ENCODE data around the gene PSMB3.

Gene PSMB3

DNA sequence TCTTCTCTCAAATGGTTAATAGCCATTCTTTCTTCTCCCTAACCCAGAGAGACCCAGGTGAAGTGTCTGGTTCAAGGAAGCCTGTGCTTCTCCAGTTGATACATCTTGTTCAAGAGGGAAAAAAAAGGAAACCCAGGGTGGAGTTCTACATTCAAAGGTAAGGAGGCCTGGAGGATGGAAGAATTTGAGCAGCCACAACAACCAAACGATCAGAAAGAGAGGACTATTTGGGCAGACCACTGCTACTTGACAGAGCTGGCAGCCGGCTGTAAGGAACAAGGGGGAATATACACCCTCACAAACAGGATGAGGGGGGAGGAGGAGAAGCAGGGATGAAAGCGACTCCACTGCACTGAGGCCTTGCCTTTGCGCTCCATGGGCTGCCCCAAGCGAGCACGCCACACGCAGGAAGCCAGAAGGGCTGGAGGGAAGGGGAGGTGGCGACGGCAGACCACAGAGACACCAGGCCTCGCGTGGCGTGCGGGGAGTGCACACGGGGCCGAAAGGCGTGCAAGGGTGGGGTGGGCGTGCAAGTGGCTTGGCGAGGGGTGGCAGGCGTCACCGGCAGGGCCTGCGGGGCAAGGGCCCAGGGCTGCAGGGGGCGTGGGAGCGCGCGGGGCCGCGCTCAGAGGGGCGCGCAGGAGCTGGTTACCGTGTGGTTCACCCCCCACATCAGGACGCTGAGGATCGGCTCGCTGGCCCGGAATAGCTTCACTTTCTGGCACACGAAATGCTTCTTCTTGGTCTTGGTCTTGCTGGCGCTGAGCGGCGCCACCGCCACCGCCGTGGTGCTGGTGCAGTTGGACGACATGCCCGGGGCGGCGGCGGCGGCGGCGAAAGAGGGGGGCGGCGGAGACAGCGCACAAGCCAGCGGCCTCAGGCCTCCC lies 46.3 kb downstream of the PSMB3 start:
- TF ChIP-seq SIN3A (IDR thresholded peaks at IDR 0.05; ENCODE audit: borderline replicate concordance, insufficient read depth, low read length) (0 out of 2 replicates have a peak, but pooled peaks have one; percentile 64), POLR2AphosphoS5 (IDR thresholded peaks at IDR 0.05; ENCODE audit: low read depth, low read length) (peak; percentile 1; the same call in 1 of the 2 replicates), FOXP2 (optimal IDR thresholded peaks at IDR 0.05; ENCODE audit: borderline replicate concordance, extremely low read depth, extremely low read length, insufficient read depth) (no peak), TAF1 (IDR thresholded peaks at IDR 0.05; ENCODE audit: borderline replicate concordance, insufficient read depth, low read length) (peak; percentile 52; the same call in 1 of the 2 replicates)
- TF ChIP-seq, protein P1, sequence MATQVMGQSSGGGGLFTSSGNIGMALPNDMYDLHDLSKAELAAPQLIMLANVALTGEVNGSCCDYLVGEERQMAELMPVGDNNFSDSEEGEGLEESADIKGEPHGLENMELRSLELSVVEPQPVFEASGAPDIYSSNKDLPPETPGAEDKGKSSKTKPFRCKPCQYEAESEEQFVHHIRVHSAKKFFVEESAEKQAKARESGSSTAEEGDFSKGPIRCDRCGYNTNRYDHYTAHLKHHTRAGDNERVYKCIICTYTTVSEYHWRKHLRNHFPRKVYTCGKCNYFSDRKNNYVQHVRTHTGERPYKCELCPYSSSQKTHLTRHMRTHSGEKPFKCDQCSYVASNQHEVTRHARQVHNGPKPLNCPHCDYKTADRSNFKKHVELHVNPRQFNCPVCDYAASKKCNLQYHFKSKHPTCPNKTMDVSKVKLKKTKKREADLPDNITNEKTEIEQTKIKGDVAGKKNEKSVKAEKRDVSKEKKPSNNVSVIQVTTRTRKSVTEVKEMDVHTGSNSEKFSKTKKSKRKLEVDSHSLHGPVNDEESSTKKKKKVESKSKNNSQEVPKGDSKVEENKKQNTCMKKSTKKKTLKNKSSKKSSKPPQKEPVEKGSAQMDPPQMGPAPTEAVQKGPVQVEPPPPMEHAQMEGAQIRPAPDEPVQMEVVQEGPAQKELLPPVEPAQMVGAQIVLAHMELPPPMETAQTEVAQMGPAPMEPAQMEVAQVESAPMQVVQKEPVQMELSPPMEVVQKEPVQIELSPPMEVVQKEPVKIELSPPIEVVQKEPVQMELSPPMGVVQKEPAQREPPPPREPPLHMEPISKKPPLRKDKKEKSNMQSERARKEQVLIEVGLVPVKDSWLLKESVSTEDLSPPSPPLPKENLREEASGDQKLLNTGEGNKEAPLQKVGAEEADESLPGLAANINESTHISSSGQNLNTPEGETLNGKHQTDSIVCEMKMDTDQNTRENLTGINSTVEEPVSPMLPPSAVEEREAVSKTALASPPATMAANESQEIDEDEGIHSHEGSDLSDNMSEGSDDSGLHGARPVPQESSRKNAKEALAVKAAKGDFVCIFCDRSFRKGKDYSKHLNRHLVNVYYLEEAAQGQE (IDR thresholded peaks at IDR 0.05; ENCODE audit: insufficient read depth in 1 of 2, low read depth in 2 of 2, low read length in 2 of 2) = no peak

DNA sequence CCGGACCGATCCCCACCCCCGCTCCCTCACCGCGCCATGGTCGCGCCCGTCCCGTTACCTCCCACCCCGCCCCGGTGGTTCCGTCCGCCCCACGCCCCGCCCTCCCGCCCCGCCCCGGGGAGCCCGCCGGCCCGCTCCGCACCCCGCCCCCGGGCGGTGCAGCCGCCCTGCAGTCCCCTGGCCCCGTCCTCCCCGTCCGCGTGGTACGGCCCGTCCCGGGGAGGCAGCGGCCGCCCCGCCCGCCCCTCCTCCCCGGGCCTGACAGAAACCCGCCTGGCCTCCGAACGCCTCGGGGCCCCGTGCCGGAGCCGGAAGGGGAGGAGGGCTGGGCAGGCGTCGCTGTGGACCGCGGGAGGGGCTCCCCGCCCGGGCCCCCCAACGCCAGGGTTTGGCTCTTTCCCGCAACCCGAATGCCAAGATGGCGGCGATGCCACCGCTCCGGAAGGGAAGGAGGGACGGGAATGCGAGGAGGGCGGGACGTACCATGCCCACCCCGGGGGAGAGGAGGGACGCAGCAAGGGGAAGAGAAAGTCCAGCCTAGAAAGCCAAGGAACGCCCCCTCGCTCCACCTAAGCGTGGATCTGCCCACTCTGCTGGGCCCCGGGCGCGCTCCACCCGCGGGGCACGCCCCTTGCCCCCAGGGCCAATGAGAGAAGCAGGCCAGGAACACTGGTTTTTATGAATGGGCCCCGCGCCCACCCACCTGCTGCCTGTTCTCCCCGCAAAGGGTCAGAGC lies 47.1 kb downstream of the PSMB3 start, which contains the start of gene PIP4K2B:
PIP4K2B (minus strand) TSS at position 56 of the 736 bp plus-strand sequence. CDS start 132 bp downstream, outside the sequence.
- TF ChIP-seq POLR2AphosphoS5 (IDR thresholded peaks at IDR 0.05; ENCODE audit: low read depth, low read length) = peak; percentile 82
- TF ChIP-seq TAF1 (IDR thresholded peaks at IDR 0.05; ENCODE audit: borderline replicate concordance, insufficient read depth, low read length) = no peak
- TF ChIP-seq FOXP2 (optimal IDR thresholded peaks at IDR 0.05; ENCODE audit: borderline replicate concordance, extremely low read depth, extremely low read length, insufficient read depth) = peak; percentile 94

DNA sequence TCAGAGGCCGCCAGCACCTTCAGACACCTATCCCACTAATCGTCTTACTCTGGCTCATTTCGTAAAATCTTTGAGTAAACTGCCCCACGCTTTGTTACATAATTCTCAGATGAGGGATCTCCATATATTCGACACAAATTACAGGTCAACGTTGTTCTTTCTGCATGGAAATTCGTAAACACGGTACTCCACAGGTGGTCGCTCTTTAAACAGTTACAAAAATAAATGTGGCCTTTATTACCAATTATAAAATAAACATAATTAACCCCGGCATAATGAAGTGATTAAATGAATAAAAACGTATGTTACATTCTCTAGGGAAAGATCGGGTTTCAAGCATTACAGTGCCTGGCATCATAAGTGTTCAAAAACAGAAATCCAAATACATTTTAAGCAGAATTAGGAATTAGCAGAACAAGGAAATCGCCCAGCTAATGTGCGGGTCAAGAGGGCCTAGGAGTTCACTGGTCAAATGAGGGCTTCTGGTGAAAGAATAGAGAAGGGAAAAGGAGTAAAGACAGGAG lies 47.8 kb downstream of the PSMB3 start:
- TF ChIP-seq FOXP2 (optimal IDR thresholded peaks at IDR 0.05; ENCODE audit: borderline replicate concordance, extremely low read depth, extremely low read length, insufficient read depth) (no peak), TAF1 (IDR thresholded peaks at IDR 0.05; ENCODE audit: borderline replicate concordance, insufficient read depth, low read length) (peak; percentile 59; the same call in 1 of the 2 replicates)

DNA sequence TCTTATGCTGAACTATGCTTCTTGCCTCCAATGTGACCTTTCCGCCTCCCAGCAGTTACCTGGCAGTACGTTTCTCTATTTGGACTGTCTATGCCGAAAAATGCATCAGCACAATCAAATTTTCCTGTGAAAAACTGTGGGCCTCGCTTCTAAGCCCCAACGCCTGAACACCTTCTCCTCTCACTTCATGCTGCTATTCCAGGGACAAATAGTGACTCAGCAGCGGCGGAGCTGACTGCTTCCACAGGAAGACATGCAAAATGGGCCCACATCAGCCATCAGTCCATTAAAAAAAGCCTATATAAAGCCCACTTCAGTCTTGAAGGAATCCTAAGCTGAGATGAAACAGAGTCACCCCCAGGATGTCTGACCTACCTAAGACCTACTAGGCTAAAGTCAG lies 57.3 kb downstream of the PSMB3 start:
- no peak for TF ChIP-seq POLR2AphosphoS5 (IDR thresholded peaks at IDR 0.05; ENCODE audit: low read depth, low read length)
- TF ChIP-seq SIN3A (IDR thresholded peaks at IDR 0.05; ENCODE audit: borderline replicate concordance, insufficient read depth, low read length) = no peak
- no peak for TF ChIP-seq FOXP2 (optimal IDR thresholded peaks at IDR 0.05; ENCODE audit: borderline replicate concordance, extremely low read depth, extremely low read length, insufficient read depth)
- TF ChIP-seq TAF1 (IDR thresholded peaks at IDR 0.05; ENCODE audit: borderline replicate concordance, insufficient read depth, low read length) = no peak

Data from PFSK-1 (cell line).